Midbrain (tissue), 1 donor: ENCODE measurements around the gene CLEC7A.

ENCODE experiments used
- DNase-seq: peaks from one replicate; lab custom pipeline; 2025; lab: John Stamatoyannopoulos, UW

The CLEC7A gene

DNA sequence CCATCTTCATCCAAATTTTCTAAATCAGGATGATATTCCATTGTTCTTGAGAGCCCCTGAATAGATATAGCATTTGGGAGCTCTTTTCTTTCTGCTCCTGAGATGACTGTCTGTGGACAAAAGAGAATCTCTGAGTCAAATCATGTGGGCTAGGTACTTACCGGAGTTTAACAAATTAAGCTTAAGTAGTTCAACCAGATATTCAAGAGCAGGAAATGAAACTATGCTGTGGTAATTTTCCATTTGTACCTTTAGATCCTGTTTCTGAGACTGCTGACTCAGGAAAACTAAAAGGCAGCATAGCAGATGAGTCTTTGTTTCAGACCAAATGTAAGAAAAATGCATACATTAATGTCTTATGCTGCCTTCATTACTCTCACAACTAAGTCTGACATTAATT lies at the start of gene CLEC7A:
CLEC7A (minus strand) TSS at position 158 of the 400 bp plus-strand sequence; CDS start at position 41, 117 bp downstream.
- no peak for DNase-seq

DNA sequence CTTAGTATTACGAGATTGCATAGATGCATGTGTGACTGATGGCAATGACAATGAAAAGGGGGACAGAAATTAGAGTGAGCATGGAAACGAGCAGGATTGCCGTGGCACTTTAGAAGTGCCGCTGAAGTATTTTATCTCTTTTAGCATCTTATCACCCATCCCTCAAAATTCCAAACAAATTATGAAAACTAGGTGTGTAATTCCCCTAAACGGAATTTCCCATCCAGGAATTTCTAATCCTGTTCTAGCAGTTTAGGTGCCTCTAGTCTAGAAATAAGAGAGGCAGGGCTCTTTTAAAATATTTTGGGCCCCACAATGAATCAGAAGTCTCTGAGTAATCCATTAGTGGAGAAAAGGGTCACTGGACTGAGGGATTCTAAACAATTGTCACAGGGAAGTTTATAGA lies 49.8 kb upstream of the CLEC7A start:
- no peak for DNase-seq

DNA sequence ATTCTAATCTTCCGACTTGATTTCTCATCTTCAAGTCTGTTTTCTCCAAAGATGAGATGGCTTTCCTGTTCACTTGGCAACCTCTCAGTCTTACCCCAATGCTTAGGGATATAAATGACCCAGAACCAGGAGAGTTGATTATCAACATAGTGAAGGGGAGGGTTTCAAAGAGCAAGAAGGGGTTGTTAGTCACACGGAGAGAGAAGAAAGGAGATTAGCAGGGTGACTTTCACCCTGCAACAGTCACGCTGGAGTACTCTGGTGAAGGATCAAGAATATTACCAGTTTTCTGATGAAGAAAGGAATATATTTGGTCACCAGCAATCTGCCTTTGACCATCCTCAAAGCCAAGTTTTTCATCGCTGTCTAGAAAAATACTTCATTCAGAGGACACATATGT lies 48.8 kb upstream of the CLEC7A start, which contains the start of gene TMEM52B:
TMEM52B (plus strand) TSS at position 212 of the 400 bp plus-strand sequence. CDS start 543 bp downstream, outside the sequence.
- DNase-seq, result no peak

DNA sequence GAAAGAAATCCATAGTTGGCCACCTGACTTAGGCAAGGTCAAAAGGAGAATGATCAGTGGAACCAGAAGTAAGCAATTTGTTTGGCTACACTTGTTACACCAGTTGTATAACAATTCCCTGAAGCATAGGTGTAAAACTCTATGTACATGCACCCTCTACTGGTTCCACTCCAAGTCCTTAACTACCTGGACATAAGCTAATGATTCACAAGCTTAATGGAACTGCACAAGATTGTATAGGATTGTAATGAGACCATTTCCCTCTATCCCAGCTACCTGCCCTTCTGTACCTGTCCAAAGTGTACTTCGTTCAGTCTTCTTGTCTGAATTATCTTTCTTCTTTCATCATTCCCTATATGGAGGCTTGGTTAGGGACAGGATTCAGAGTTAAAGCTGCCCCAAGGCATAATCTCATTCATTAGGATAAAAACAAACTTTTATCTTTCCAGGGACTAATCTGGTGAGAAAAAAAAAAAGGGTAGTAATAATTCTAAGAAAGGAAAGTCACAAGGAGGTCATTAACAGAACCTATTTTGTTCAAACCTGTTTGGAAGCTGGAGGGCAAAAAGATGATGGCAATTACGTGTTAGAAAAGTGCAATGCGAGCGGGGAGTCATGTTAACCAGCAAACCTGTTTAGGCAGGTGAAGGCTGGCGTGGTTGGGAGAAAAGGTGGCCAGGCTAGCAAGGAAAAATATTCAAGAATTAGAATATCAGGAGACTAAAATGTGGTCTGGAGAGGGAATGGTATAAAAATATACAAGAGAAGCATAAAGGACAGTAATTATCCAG lies 46.0 kb upstream of the CLEC7A start:
- no peak for DNase-seq

DNA sequence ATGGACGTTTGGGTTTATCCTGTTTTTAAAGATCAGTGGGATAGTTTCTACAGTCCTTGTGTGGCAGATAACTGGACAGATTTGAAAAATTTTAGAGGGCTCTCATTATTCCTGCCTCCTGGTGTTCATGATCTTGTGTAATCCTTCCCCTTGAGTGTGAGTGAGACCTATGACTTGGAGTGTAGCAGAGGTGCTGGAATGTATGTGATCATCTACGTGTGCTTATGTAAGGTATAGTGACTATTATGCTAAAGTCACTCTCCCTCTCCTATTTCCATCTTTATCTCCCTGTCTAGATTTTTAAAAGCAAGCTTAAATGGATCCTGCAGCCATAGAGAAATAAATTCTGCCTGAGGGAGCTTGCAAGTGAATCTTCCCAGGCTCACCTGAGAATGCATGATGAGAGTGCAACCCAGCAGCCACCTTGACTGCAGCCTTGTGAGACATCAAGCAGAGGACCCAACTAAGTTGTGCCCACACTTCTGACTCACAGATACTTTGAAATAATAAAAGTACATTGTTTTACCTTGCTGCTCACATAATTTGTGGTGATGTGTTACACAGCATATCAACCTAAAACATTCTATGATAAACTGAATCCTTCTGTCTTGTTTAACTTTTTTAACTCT lies 45.1 kb upstream of the CLEC7A start:
- DNase-seq, result no peak

DNA sequence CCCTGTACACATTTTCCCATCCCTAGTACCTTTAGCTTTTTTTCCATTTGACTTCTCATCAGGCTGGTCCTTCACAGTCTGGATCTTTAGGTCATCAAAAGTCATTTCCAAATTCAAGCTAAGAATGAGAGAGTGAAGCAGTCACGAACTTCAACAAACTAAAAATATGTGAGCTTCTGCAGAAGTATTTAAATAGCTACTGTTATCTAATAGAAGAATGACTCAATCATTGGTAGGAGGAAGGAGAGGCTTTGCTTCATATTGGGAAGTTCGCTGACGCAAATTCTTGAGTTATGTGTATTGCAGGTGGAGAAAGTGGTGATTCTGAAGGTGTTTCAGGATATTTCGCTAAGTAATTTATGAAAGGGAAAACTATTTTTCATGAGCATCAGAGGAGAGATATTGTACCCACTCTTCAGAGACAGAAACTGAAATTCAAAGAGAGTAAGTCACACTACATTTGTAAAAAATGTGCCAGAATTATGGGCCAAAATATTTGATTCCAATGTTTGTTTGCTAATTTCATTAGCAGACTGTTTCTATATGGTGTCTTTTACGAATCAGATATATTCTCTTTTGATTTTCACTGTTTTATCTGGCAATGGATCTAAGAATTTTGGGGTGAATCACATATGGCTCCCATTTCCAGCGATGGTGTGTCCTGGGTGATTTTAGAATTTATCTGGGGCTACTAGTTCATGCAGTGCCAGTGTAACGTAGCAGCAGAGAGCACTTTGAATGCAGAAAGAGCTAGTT lies 42.2 kb upstream of the CLEC7A start, which contains the start of gene OLR1:
OLR1 (minus strand) TSS at position 160 of the 756 bp plus-strand sequence; CDS start at position 105, 55 bp downstream.
- DNase-seq, result no peak

DNA sequence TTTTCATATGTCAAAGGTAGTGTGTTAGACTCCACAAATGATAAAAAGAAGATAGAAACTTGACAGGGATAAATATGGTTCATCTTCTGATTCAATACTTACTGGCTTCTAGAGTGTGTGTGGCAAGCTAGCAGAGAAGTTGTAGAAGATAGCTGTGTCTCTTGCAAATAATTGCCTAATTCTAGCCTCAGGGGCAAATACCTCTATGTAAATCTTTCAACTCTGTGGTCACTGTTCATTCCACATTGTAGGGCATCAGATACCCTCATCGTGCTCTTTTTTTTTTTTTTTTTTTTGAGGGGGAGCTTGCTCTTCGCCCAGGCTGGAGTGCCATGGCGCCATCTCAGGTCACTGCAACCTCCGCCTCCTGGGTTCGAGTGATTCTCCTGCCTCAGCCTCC lies 40.2 kb upstream of the CLEC7A start:
- no peak for DNase-seq

DNA sequence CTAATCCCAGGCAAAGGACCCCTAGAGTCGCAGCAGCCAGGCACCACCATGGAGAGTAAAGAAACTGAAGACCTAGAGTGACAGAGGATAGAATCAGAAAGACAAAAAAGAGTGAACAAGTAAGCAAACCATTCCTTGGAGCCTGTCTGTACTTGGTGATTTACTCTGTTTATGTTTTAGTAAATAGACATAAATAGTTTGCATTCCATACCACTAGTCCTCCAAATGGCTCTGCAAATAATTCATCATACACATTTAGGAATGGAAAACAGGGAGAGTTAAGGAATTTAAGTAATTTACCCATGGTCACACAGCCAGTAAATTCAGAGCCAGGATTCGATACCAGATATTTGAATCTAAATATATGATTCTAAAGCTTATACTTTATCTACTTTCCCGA lies 39.1 kb upstream of the CLEC7A start:
- no peak for DNase-seq

DNA sequence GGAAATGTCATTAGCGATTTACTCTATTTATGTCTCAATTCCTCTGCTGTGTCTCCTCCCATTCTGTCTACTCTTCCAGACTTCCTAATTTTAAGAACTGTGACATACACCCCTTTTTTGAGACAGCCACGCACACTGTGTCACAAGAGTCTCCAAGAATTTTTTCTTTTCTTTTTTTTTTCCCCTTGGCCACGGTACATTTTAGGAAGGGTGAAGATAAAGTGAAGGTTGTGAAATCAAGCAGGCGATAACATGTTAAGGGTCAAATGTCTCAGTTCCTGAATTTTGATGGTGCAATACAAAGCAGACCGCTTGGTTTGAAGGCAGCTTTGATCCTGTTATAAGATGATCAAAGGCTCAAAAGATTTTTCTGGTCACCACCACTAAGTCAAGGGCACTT lies 37.6 kb upstream of the CLEC7A start:
- DNase-seq, result peak; percentile 11

DNA sequence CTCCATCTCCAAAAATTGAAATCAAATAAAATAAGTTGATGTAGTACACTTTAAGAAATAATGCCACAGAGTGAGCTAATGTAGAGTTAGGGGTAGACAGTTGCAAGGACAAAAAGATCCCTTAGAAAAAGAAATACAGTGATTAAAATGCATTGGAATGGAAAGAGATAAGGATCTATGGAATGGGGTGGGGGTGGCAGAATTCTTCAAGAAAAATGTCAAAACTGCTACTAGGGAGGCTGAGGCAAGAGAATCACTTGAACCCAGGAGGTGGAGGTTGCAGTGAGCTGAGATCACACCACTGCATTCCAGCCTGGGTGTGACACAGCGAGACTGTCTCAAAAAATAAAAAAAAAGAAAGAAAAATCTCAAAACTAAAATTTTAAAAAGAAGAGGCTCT lies 35.4 kb upstream of the CLEC7A start:
- no peak for DNase-seq

DNA sequence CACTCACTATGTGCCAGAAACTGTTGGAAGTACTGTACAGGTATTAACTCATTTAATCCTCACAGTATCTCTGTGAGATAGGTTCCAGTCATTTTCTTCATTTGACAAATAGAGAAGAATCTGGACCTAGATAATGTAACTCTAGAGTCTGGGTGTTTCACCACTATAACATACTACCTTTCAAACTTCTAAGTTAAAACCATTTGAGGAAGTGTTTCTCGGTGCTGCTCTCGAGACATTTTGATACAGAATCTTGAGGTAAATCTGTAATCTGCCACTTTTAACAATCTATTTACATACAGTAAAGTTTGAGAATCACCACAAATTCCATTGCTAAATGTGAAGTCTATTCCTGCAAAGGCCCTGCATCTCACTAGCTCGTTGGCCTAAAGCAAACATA lies 33.1 kb upstream of the CLEC7A start:
- no peak for DNase-seq

DNA sequence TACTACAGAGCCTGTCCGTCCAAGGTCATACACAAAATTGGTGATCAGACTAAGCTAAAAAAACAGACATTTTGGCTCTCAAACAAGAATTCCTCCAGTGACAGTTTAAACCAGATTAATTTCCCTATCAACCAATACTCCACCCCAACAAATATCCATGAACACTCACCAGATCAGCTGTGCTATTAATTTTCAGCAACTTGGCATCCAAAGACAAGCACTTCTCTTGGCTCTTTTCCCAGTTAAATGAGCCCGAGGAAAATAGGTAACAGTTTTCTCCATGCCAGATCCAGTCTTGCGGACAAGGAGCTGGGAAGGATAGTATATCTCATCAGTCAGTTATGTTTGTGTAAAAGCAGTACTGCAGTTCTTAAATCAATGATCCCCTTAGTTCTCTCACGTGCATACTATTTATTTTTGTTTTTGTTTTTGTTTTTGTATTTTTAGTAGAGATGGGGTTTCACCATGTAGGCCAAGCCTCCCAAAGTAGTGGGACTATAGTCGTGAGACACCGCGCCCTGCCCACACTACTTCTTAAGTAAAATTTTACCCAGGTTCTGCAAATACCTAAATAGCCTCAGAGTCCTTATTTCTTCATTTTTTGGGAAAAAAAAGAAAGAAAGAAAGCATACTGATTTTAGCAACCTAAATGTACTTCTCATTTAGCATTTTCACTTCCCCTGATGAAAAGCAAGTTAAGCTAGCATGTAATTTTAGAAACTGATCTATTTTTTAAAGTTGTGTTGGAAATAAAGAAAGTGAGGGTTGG lies 30.8 kb upstream of the CLEC7A start:
- no peak for DNase-seq

DNA sequence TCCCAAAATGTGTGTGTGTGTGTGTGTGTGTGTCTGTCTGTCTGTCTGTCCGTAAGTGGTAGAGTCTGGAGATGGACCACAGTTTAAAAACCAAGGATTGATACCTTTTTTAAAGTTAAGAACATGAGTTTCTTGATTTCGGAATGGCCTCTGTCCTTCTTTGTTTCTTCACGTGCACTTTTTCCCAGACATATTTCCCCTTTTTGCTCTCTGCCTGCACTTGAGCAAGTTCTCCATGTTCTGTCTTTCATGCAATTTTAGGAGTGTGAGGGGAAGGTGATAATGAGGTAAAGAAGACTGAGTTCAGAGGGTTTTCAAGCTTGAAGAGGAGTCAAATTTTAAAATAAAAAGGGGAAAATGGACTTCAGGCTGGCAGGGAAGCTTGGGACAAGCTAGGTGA lies 29.3 kb upstream of the CLEC7A start:
- DNase-seq, result no peak

DNA sequence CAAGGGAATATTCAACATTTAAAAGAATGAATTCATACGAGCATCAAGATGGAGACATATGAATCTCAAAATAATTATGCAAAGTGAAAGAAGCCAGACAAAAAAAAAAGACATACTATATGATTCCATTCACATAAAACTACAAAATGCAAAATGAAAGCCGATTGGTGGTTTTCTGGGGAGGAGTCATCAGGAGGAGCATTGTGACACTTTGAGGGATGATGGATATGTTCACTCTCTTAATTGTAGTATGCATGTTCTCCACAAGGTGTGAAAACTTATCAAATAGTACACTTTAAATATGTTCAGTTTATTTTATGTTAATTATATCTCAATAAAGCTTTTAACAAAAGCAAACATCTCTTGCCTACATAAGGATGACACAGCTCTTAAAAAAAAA lies 28.4 kb upstream of the CLEC7A start:
- DNase-seq, result no peak

DNA sequence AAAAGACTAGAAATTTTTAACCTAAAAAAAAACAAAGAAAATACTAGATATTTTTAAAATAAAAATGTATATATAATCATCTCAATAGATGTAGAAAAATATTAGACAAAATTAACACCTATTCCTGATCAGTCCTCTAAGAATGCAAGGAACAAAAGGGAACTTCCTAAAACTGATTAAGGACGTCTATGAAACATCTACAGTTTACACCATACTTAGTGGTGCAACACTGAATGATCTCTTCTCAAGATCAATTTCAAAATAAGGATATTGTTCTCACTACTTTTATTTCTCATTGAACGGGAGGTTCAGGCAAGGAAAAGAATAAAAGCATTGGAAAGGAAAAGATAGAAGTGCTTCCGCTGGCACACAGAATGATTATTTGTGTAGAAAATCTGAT lies 26.0 kb upstream of the CLEC7A start:
- DNase-seq, result no peak

DNA sequence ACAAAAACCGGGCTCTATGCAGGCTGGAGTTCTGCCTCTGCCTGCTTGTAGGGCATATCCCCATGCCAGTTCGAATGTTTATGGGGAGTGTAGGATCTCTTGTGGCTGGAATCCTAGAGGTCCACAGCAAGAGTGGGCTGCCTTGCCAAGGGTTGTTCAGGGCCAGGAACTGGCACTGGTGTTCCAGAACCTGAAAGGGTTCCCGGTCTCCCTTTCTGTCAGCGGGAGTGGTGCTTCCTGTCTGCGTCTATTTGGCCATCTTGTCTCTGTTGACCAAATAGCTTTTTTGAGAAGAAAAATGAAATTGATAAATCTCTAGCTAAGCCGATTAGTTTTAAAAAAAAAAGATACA lies 24.1 kb upstream of the CLEC7A start:
- no peak for DNase-seq

DNA sequence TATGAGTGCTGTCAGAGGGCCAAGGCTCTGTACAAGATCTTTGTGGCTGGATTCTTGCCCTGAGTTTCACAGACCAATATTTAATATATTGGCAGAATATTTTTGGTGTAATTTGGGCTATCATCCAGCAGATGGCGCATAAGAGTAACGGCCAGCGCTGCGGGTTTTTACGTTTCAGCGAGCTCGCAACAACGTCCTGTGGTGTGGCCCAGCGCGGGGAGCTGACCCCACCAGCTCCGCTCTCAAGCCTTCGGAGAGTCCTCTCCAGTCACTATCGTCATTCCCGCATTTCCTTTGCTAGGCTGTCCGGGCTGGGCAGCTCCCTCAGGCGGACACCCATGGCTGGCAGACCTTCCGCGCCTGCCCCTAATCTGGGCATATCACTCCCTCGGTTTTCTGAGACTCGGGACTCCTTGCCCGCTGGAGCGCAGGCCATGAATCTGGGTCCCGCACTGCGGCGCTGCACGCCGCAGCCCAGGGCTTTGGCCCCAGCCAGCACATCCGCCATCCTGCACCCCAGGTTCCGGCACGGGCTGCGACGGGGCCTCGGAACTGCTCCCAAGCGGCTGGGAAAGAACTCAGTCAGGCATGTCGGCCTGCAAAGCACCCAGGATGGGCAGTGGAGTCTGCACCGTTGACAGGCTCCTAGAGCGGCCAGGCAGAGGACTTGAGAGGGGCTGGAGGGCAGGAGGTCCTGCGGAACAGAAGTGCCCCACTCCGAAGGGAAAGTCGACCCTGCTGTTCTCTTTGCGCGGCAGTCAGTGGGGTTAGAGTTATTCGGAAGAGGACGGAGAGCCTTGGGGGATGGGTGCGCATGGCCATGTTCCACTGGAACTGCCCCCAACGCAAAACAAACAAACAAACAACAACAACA lies 23.5 kb upstream of the CLEC7A start:
- peak; percentile 78 for DNase-seq

DNA sequence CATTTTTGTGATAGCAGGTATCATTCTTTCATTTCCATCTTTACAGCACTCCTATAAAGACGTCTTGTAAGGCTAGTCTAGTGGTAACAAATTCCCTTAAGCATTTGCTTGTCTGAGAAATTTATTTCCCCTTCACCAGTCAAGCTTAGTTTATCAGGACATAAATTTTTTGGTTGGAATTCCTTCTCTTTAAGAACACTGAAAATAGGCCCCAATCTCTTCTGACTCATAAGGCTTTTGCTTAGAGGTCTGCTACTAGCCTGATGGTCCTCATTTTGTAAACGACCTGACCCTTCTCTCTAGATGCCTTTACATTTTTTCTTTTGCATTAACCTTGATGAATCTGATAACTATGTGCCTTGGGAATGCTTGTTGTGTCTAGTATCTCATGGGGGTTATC lies 21.6 kb upstream of the CLEC7A start:
- no peak for DNase-seq

DNA sequence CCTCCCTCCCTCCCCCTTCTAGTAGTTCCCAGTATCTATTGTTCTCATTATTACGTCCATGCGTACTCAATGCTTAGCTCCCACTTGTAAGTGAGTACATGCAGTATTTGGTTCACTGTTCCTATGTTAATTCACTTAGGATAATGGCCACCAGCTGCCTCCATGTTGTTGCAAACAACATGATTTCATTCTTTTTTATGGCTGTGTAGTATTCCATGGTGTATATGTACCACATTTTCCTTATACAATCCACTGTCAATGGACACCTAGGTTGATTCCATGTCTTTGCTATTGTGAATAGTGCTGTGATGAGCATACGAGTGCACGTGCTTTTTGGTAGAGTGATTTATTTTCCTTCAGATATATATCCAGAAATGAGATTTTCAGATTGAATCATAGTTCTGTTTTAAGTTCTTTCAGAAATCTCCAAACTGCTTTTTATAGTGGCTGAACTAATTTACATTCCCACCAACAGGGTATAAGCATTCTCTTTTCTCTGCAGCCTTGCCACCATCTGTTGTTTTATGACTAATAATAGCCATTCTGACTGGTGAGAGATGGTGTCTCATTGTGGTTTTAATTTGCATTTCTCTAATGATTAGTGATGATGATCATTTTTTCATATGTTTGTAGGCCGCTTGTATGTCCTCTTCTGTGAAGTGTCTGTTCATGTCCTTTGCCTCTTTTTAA lies 17.9 kb upstream of the CLEC7A start:
- DNase-seq, result no peak

DNA sequence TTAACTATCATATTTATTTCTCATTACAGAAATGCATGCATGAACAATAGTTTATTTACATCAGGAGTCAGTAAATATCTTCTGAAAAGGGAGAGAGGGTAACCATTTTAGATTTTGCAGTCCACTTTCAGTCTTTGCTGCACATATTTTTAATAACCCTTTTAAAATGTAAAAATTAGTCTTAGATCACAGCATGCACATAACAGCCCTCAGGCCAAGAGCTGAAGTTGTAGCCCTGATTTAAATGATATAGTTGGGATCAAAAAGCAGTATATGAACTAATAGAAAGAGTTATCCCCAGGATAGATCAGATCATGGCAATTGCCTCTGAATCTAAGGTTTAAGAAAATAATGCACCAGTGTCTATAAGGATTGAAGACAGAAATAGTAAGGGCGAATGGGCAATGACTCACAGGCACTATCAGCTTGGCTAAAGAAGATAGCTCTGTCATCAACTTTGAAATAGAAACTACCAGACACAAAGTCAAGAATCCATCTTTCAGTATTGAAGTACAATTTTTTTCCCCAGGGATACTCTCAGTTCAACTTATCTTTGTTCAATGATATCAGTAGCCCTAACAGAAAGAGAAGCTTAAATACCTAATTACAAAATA lies 13.1 kb upstream of the CLEC7A start:
- no peak for DNase-seq
